HEK293 (cell line): ENCODE results near the gene HECTD4.

Source experiments
- CTCF ChIA-PET: fragments of 350-600 bp; formaldehyde crosslinking; extraction: SDS; loops from one replicate; lab custom pipeline; 2021; ENCODE audit warnings: antibody characterized with exemption; lab: Yijun Ruan, JAX
- POLR2A ChIA-PET: fragments of 300-600 bp; formaldehyde crosslinking; extraction: SDS; loops from one replicate; lab custom pipeline; 2020; ENCODE audit warnings: antibody characterized with exemption, inconsistent platforms; lab: Yijun Ruan, JAX
- H3K27ac ChIP-seq: fragments of 200-500 bp; sonication (Bioruptor generic); 2 replicates; pipeline ENCODE4 v1.5.1; 2014; ENCODE audit warnings: low read depth, low read length, control low read depth, inconsistent platforms; ENCODE audit errors: extremely low read depth
- H3K36me3 ChIP-seq, 2 experiments: fragments of 200-500 bp in 1 of 2; sonication (Bioruptor generic) in 1 of 2; 1 replicate in 1 of 2; 2 replicates in 1 of 2; pipeline ENCODE4 v1.5.1; 2014 to 2017; ENCODE audit warnings: inconsistent platforms in 2 of 2, low read length in 2 of 2; ENCODE audit not compliant: control insufficient read depth in 2 of 2, insufficient read depth in 1 of 2
- H3K4me1 ChIP-seq: fragments of 200-500 bp; sonication (Bioruptor generic); 2 replicates; pipeline ENCODE4 v1.5.1; 2014; ENCODE audit warnings: mild to moderate bottlenecking, low read length, inconsistent platforms; ENCODE audit not compliant: control insufficient read depth, insufficient read depth
- H3K4me3 ChIP-seq: 2 replicates; pipeline ENCODE4 v1.5.1; 2011; ENCODE audit warnings: low read depth, mild to moderate bottlenecking, control low read depth, low read length, moderate library complexity
- H3K9me3 ChIP-seq: fragments of 200-500 bp; sonication (Bioruptor generic); 2 replicates; pipeline ENCODE4 v1.5.1; 2014; ENCODE audit warnings: low read depth, low read length, inconsistent platforms; ENCODE audit not compliant: control insufficient read depth, insufficient read depth
- BCL11A ChIP-seq: fragments of 450-650 bp; formaldehyde crosslinking; IDR thresholded peaks from 2 replicates; pipeline ENCODE4 v1.5.1; 2016; ENCODE audit warnings: low read depth, missing biosample characterization, missing genetic modification characterization
- PRDM1 ChIP-seq: fragments of 450-650 bp; formaldehyde crosslinking; IDR thresholded peaks from 2 replicates; pipeline ENCODE4; 2016; ENCODE audit warnings: missing biosample characterization, missing genetic modification characterization
- RBAK ChIP-seq: fragments of 450-650 bp; formaldehyde crosslinking; IDR thresholded peaks from 2 replicates; pipeline ENCODE4 v1.5.1; 2016; ENCODE audit warnings: missing biosample characterization, missing genetic modification characterization
- SCRT1 ChIP-seq: fragments of 450-650 bp; formaldehyde crosslinking; IDR thresholded peaks from 2 replicates; pipeline ENCODE4 v1.5.1; 2016; ENCODE audit warnings: missing biosample characterization, missing genetic modification characterization, borderline replicate concordance
- SP2 ChIP-seq: fragments of 450-650 bp; formaldehyde crosslinking; IDR thresholded peaks from 2 replicates; pipeline ENCODE4 v1.5.1; 2016; ENCODE audit warnings: missing biosample characterization, missing genetic modification characterization
- TCF7L2 ChIP-seq: IDR thresholded peaks from 2 replicates; pipeline ENCODE4 v1.6.1; 2011; ENCODE audit warnings: low read depth, mild to moderate bottlenecking, inconsistent platforms, low read length, moderate library complexity, borderline replicate concordance
- YY2 ChIP-seq: fragments of 450-650 bp; formaldehyde crosslinking; IDR thresholded peaks from 2 replicates; pipeline ENCODE4 v1.5.1; 2016; ENCODE audit warnings: missing biosample characterization, missing genetic modification characterization
- ZNF114 ChIP-seq: fragments of 450-650 bp; formaldehyde crosslinking; IDR thresholded peaks from 2 replicates; pipeline ENCODE4 v1.5.0; 2017; ENCODE audit warnings: missing biosample characterization, missing genetic modification characterization
- ZNF133 ChIP-seq: fragments of 450-650 bp; formaldehyde crosslinking; IDR thresholded peaks from 2 replicates; pipeline ENCODE4 v1.5.1; 2016; ENCODE audit warnings: missing biosample characterization, missing genetic modification characterization
- ZNF214 ChIP-seq: fragments of 450-650 bp; formaldehyde crosslinking; IDR thresholded peaks from 2 replicates; pipeline ENCODE4 v1.5.1; 2017; ENCODE audit warnings: missing biosample characterization, mild to moderate bottlenecking, missing genetic modification characterization, borderline replicate concordance
- ZNF223 ChIP-seq: fragments of 450-650 bp; formaldehyde crosslinking; IDR thresholded peaks from 2 replicates; pipeline ENCODE4 v1.5.1; 2016; ENCODE audit warnings: missing biosample characterization, missing genetic modification characterization
- ZNF248 ChIP-seq: fragments of 450-650 bp; formaldehyde crosslinking; IDR thresholded peaks from 2 replicates; pipeline ENCODE4 v1.5.1; 2017; ENCODE audit warnings: missing biosample characterization, missing genetic modification characterization
- ZNF266 ChIP-seq: fragments of 450-650 bp; formaldehyde crosslinking; IDR thresholded peaks from 2 replicates; pipeline ENCODE4 v1.5.1; 2016; ENCODE audit warnings: missing biosample characterization, missing genetic modification characterization, low read depth
- ZNF274 ChIP-seq, 2 experiments: fragments of 200-500 bp in 1 of 2; fragments of 450-650 bp in 1 of 2; sonication (Bioruptor generic) in 1 of 2; formaldehyde crosslinking in 1 of 2; IDR thresholded peaks; 2 replicates each; pipeline versions ENCODE4 v1.5.1 to v1.6.1; 2014 to 2016; ENCODE audit warnings: borderline replicate concordance in 1 of 2, inconsistent platforms in 1 of 2, low read length in 1 of 2, missing biosample characterization in 1 of 2, missing genetic modification characterization in 1 of 2
- ZNF37A ChIP-seq: fragments of 450-650 bp; IDR thresholded peaks from 2 replicates; pipeline ENCODE4 v1.5.1; 2018; ENCODE audit warnings: missing biosample characterization, missing genetic modification characterization
- ZNF473 ChIP-seq: fragments of 450-650 bp; formaldehyde crosslinking; IDR thresholded peaks from 2 replicates; pipeline ENCODE4 v1.5.1; 2017; ENCODE audit warnings: missing biosample characterization, missing genetic modification characterization
- ZNF501 ChIP-seq: fragments of 450-650 bp; formaldehyde crosslinking; IDR thresholded peaks from 2 replicates; pipeline ENCODE4 v1.5.1; 2016; ENCODE audit warnings: missing biosample characterization, missing genetic modification characterization
- ZNF555 ChIP-seq: fragments of 450-650 bp; formaldehyde crosslinking; conservative IDR thresholded peaks from 2 replicates; pipeline ENCODE4 v1.5.1; 2017; ENCODE audit warnings: missing biosample characterization, mild to moderate bottlenecking, missing genetic modification characterization, inconsistent platforms
- ZNF654 ChIP-seq: fragments of 450-650 bp; formaldehyde crosslinking; IDR thresholded peaks from 2 replicates; pipeline ENCODE4 v1.5.1; 2016; ENCODE audit warnings: low read depth, missing biosample characterization, missing genetic modification characterization
- ZNF76 ChIP-seq: fragments of 450-650 bp; formaldehyde crosslinking; IDR thresholded peaks from 2 replicates; pipeline ENCODE4; 2016; ENCODE audit warnings: low read depth, missing biosample characterization, missing genetic modification characterization, borderline replicate concordance
- ZNF777 ChIP-seq: fragments of 450-650 bp; formaldehyde crosslinking; IDR thresholded peaks from 2 replicates; pipeline ENCODE4 v1.5.1; 2017; ENCODE audit warnings: missing biosample characterization, missing genetic modification characterization, borderline replicate concordance
- ZNF830 ChIP-seq: fragments of 450-650 bp; IDR thresholded peaks from 2 replicates; pipeline ENCODE4 v1.5.0; 2018; ENCODE audit warnings: missing biosample characterization, missing genetic modification characterization, low read depth, mild to moderate bottlenecking, moderate library complexity
- TF ChIP-seq, protein P1 (sequence below): fragments of 450-650 bp; formaldehyde crosslinking; IDR thresholded peaks from 2 replicates; pipeline ENCODE4 v1.5.1; 2016; ENCODE audit warnings: missing biosample characterization, missing genetic modification characterization
- TF ChIP-seq, protein P2 (sequence below): fragments of 450-650 bp; formaldehyde crosslinking; IDR thresholded peaks from 2 replicates; pipeline ENCODE4 v1.5.1; 2016; ENCODE audit warnings: missing biosample characterization, missing genetic modification characterization
- TF ChIP-seq, protein P3 (sequence below): IDR thresholded peaks from 2 replicates; pipeline ENCODE4 v1.6.1; 2011; ENCODE audit warnings: mild to moderate bottlenecking, low read depth, low read length, borderline replicate concordance
- TF ChIP-seq, protein P4 (sequence below): fragments of 450-650 bp; formaldehyde crosslinking; IDR thresholded peaks from 2 replicates; pipeline ENCODE4 v1.5.1; 2016; ENCODE audit warnings: missing biosample characterization, missing genetic modification characterization
- TF ChIP-seq, protein P5 (sequence below): fragments of 450-650 bp; formaldehyde crosslinking; IDR thresholded peaks from 2 replicates; pipeline ENCODE4 v1.5.1; 2016; ENCODE audit warnings: missing biosample characterization, missing genetic modification characterization

Gene HECTD4

DNA sequence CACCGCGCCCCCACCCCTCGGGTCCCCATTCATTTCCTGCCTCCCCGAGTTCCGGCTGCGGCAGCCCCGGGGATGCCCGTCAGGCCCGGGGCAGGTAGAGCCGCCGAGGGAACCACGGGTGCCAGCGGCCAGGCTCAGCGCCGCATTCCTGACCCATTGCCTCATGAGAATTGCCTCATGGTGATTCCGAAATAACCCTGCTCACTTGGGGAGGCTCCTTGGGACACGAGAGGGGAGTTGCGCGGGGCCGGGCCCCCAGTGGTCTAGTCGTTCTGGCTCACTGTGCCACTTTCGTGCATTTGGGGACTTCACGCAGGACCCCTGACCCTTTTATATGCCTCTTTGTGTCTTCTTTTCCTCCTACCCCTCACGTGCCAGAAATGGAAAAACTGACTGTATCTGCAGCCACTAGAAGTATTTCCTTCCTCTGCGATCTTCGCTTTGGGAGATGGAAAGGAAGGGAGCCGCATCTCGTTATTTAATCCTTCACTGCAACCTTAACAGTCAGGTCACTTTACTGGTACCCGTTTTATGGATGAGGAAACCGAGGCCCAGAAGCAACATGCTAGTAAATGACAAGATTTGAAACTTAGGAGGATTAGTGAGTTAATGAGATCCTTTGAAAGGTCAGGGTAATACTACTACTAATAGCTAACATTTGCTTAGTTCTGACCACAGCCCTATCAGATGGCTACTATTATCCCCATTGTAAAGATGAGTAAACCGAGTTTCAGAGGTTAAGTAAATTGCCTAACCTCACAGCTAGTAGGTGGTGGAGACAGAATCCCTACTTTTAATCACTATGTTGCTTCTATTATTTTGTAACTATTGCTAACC, 37.3 kb upstream of the HECTD4 start (continued):
- TF ChIP-seq ZNF274 (IDR thresholded peaks at IDR 0.05; ENCODE audit: low read length) (no peak), ZNF274 (tag by site-specific recombination; IDR thresholded peaks at IDR 0.05; ENCODE audit: borderline replicate concordance) (no peak), BCL11A (no peak), ZNF214 (tag by site-specific recombination) (no peak), ZNF830 (tag by site-specific recombination) (no peak), ZNF654 (tag by site-specific recombination) (no peak), ZNF473 (tag by site-specific recombination) (no peak), ZNF76 (peak; percentile 17; the same call in 1 of the 2 replicates)
- TF ChIP-seq, protein P1, sequence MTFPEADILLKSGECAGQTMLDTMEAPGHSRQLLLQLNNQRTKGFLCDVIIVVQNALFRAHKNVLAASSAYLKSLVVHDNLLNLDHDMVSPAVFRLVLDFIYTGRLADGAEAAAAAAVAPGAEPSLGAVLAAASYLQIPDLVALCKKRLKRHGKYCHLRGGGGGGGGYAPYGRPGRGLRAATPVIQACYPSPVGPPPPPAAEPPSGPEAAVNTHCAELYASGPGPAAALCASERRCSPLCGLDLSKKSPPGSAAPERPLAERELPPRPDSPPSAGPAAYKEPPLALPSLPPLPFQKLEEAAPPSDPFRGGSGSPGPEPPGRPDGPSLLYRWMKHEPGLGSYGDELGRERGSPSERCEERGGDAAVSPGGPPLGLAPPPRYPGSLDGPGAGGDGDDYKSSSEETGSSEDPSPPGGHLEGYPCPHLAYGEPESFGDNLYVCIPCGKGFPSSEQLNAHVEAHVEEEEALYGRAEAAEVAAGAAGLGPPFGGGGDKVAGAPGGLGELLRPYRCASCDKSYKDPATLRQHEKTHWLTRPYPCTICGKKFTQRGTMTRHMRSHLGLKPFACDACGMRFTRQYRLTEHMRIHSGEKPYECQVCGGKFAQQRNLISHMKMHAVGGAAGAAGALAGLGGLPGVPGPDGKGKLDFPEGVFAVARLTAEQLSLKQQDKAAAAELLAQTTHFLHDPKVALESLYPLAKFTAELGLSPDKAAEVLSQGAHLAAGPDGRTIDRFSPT (tag by site-specific recombination): peak; percentile 86

DNA sequence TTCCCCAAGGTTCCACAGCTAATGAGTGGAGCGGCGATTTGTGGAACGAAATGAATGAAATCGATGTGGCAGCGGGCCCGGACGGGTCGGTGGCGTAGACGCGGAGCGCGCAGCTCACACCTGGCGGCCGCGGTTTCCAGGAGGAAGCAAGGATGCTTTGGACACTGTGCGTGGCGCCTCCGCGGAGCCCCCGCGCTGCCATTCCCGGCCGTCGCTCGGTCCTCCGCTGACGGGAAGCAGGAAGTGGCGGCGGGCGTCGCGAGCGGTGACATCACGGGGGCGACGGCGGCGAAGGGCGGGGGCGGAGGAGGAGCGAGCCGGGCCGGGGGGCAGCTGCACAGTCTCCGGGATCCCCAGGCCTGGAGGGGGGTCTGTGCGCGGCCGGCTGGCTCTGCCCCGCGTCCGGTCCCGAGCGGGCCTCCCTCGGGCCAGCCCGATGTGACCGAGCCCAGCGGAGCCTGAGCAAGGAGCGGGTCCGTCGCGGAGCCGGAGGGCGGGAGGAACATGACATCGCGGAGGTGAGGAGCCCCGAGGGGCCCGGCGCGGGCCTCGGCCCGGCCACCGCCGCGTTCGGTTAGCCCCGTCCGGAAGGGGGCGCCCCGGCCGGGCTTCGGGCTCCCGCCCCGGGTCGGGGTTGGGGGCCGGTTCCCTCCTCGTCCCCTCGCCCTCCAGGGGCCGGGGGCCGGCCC, 36.5 kb upstream of the HECTD4 start, which contains the start of gene PTPN11:
Gene PTPN11, plus strand, starts transcription at position 340 of the 689 bp plus-strand sequence. Its CDS starts 165 bp downstream, at position 505.
- H3K36me3 ChIP-seq: no peaks in the 10 kb centered on the region
- H3K27ac ChIP-seq: peak within 1 kb of the TSS; percentile 80
- CTCF ChIA-PET: interaction anchor here (0.5 to 0.7 kb wide), 2 partner anchors 43 to 95 kb away, joined by 3 to 4 read pairs; no protein-coding TSS in a partner anchor
- POLR2A ChIA-PET: interaction anchor here (0.7 to 1.0 kb wide), 2 partner anchors 14 to 153 kb away, joined by 3 to 6 read pairs; no protein-coding TSS in a partner anchor
- peak within 1 kb of the TSS; percentile 99 for H3K4me3 ChIP-seq
- 0 out of 2 replicates have a peak, but pooled peaks cover 4% of the 10 kb centered on the region for H3K4me1 ChIP-seq
- no peaks in the 10 kb centered on the region for H3K9me3 ChIP-seq
- no peak for TF ChIP-seq ZNF777 (tag by site-specific recombination)
- TF ChIP-seq TCF7L2: no peak
- no peak for TF ChIP-seq ZNF114
- no peak; the same call in 1 of the 2 replicates for TF ChIP-seq ZNF133 (tag by site-specific recombination)
- TF ChIP-seq, protein P2, sequence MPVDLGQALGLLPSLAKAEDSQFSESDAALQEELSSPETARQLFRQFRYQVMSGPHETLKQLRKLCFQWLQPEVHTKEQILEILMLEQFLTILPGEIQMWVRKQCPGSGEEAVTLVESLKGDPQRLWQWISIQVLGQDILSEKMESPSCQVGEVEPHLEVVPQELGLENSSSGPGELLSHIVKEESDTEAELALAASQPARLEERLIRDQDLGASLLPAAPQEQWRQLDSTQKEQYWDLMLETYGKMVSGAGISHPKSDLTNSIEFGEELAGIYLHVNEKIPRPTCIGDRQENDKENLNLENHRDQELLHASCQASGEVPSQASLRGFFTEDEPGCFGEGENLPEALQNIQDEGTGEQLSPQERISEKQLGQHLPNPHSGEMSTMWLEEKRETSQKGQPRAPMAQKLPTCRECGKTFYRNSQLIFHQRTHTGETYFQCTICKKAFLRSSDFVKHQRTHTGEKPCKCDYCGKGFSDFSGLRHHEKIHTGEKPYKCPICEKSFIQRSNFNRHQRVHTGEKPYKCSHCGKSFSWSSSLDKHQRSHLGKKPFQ (tag by site-specific recombination): no peak
- no peak for TF ChIP-seq ZNF37A
- TF ChIP-seq ZNF555: no peak
- peak; percentile 85 for TF ChIP-seq ZNF501 (tag by site-specific recombination)
- TF ChIP-seq, protein P3, sequence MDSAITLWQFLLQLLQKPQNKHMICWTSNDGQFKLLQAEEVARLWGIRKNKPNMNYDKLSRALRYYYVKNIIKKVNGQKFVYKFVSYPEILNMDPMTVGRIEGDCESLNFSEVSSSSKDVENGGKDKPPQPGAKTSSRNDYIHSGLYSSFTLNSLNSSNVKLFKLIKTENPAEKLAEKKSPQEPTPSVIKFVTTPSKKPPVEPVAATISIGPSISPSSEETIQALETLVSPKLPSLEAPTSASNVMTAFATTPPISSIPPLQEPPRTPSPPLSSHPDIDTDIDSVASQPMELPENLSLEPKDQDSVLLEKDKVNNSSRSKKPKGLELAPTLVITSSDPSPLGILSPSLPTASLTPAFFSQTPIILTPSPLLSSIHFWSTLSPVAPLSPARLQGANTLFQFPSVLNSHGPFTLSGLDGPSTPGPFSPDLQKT: no peak
- no peak for TF ChIP-seq ZNF266 (tag by site-specific recombination)
- TF ChIP-seq YY2 (tag by site-specific recombination): peak; percentile 86
- no peak for TF ChIP-seq ZNF223
- TF ChIP-seq, protein P4, sequence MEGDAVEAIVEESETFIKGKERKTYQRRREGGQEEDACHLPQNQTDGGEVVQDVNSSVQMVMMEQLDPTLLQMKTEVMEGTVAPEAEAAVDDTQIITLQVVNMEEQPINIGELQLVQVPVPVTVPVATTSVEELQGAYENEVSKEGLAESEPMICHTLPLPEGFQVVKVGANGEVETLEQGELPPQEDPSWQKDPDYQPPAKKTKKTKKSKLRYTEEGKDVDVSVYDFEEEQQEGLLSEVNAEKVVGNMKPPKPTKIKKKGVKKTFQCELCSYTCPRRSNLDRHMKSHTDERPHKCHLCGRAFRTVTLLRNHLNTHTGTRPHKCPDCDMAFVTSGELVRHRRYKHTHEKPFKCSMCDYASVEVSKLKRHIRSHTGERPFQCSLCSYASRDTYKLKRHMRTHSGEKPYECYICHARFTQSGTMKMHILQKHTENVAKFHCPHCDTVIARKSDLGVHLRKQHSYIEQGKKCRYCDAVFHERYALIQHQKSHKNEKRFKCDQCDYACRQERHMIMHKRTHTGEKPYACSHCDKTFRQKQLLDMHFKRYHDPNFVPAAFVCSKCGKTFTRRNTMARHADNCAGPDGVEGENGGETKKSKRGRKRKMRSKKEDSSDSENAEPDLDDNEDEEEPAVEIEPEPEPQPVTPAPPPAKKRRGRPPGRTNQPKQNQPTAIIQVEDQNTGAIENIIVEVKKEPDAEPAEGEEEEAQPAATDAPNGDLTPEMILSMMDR (tag by site-specific recombination): peak; percentile 50; the same call in 1 of the 2 replicates
- TF ChIP-seq SCRT1 (tag by site-specific recombination): no peak
- TF ChIP-seq RBAK (tag by site-specific recombination): no peak
- no peak for TF ChIP-seq PRDM1
- TF ChIP-seq, protein P5, sequence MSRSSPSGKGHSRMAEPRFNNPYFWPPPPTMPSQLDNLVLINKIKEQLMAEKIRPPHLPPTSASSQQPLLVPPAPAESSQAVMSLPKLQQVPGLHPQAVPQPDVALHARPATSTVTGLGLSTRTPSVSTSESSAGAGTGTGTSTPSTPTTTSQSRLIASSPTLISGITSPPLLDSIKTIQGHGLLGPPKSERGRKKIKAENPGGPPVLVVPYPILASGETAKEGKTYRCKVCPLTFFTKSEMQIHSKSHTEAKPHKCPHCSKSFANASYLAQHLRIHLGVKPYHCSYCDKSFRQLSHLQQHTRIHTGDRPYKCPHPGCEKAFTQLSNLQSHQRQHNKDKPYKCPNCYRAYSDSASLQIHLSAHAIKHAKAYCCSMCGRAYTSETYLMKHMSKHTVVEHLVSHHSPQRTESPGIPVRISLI: no peak
- peak; percentile 45 for TF ChIP-seq SP2 (tag by site-specific recombination)
- TF ChIP-seq ZNF248 (tag by site-specific recombination): no peak
